Measurements from ENCODE around the gene IPPK.

- TF ChIP-seq POLR2AphosphoS5 (IDR thresholded peaks at IDR 0.05; ENCODE audit: low read depth, low read length) (no peak), POLR2A (IDR thresholded peaks at IDR 0.05; ENCODE audit: low read depth, low read length) (no peak), TAF1 (IDR thresholded peaks at IDR 0.05; ENCODE audit: borderline replicate concordance, low read depth, low read length) (no peak)
These were observed 40.0 kb upstream of the IPPK start for GRCh38 chr9:92709954-92710353.

Measured in GM12892 (cell line).